ENCODE results near the gene ZNF575. TPM values are rescaled to one million over a fixed set of nuclear protein-coding genes. Genes with fewer than 3 reads are reported as not detected.
A peak's percentile ranks its signal among the peaks of the same experiment; 100 is the strongest.

ZNF575 gene
- total and polyA plus RNA-seq, 2 donors (not counting 3 experiments of a cell fraction or from before 2014, with no cell fraction given): 0.57 to 3.0 TPM

DNA sequence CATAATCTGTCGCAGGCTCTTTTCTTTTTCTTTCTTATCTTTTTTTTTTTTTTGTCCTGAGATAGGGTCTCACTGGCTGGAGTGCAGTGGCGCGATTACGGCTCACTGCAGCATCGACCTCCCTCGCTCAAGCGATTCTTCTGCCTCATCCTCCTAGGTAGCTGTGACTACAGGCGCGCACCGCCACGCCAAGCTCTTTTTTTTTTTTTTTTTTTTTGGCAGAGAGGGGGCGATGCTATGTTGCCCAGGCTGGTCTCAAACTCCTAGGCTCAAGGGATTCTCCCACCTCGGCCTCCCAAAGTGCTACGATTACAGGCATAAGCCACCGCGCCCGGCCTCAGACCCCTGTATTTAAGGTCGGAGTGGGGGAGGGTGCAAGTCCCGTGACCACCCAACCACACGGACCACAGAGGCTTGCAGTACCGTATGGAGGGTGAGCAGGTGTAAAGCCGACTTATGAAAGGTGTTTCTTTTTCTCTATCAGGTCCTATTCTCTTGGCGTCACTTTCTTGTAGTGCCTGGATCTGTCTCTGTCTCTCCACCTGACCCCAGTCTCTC is 30.5 kb upstream of the ZNF575 start:
- intact Hi-C loops (cut with micrococcal nuclease): no loop called here
- H3K9ac ChIP-seq (replicated peaks; ENCODE audit: extremely low read depth, insufficient read depth, low read length): no peak overlapping the region

GRCh38 chr19:43503501-43504425 is 29.2 kb upstream of the ZNF575 start:
- peak overlapping the region; percentile 32 for H3K9ac ChIP-seq (replicated peaks; ENCODE audit: extremely low read depth, insufficient read depth, low read length)
- CTCF ChIA-PET: interaction anchor here (0.7 to 3.0 kb wide), 13 partner anchors 16 to 1063 kb away, joined by 3 to 47 read pairs (median 4); partner anchors contain the start of genes ETHE1 and ZNF575

More for the DNA sequence above, 30.5 kb upstream of the ZNF575 start:
- Histone ChIP-seq H3K27me3 (ENCODE audit: control insufficient read depth in 2 of 2, insufficient read depth in 2 of 2, low read length in 2 of 2) (no peaks in the 10 kb centered on the region), H3K27ac (ENCODE audit: insufficient read depth, low read depth, low read length) (no peak overlapping the region), H3K9me3 (replicated peaks; ENCODE audit: control insufficient read depth, insufficient read depth, low read length) (no peaks in the 10 kb centered on the region), H4K20me1 (replicated peaks; ENCODE audit: control insufficient read depth, extremely low read depth, insufficient read depth, low read length) (no peaks in the 10 kb centered on the region), H2AFZ (ENCODE audit: low read depth, low read length) (no peak overlapping the region), H3K36me3 (ENCODE audit: control insufficient read depth in 2 of 2, extremely low read depth in 1 of 2, insufficient read depth in 2 of 2, low read length in 2 of 2) (no peaks in the 10 kb centered on the region), H3K4me1 (ENCODE audit: control insufficient read depth, extremely low read depth, insufficient read depth, low read length) (peaks cover 11% of the 10 kb centered on the region), H3K4me3 (replicated peaks in 1 of 3; ENCODE audit: insufficient read depth in 1 of 3, low read depth in 1 of 3, low read length in 3 of 3) (no peak overlapping the region), H3K9me1 (replicated peaks; ENCODE audit: control insufficient read depth, extremely low read depth, insufficient read depth, low read length) (no peaks in the 10 kb centered on the region), H3K79me2 (ENCODE audit: control insufficient read depth, insufficient read depth, low read length) (no peaks in the 10 kb centered on the region), H3K4me2 (ENCODE audit: insufficient read depth, low read length) (no peak overlapping the region)
- CTCF ChIA-PET: interaction anchor here (0.8 to 1.5 kb wide), 3 partner anchors 17 to 55 kb away, joined by 3 to 10 read pairs (median 8); no protein-coding TSS in a partner anchor
- POLR2A ChIA-PET: no interaction called here
- FAIRE-seq (no peak), DNase-seq (ENCODE audit: low read depth, low spot score) (no peak)
- TF ChIP-seq EZH2 (IDR thresholded peaks at IDR 0.05; ENCODE audit: borderline replicate concordance, low read depth, low read length, severe bottlenecking) (no peak), POLR2AphosphoS5 (IDR thresholded peaks at IDR 0.05; ENCODE audit: insufficient read depth, low read depth, low read length) (no peak)
- dilution Hi-C loops (cut with MboI; ENCODE audit: extremely low pct_ligation_motif_present, low sequenced_read_pairs): no loop called here
- no TSS peak for BruUV-seq (replicated peaks)

More at GRCh38 chr19:43503501-43504425, 29.2 kb upstream of the ZNF575 start:
- FAIRE-seq: peak; percentile 94
- TF ChIP-seq JUN (IDR thresholded peaks at IDR 0.05; ENCODE audit: borderline replicate concordance, insufficient read depth, insufficient read length, low read depth): no peak
- no peak for TF ChIP-seq FOS (IDR thresholded peaks at IDR 0.05; ENCODE audit: borderline replicate concordance, insufficient read depth, low read length)
- TF ChIP-seq, protein P1, sequence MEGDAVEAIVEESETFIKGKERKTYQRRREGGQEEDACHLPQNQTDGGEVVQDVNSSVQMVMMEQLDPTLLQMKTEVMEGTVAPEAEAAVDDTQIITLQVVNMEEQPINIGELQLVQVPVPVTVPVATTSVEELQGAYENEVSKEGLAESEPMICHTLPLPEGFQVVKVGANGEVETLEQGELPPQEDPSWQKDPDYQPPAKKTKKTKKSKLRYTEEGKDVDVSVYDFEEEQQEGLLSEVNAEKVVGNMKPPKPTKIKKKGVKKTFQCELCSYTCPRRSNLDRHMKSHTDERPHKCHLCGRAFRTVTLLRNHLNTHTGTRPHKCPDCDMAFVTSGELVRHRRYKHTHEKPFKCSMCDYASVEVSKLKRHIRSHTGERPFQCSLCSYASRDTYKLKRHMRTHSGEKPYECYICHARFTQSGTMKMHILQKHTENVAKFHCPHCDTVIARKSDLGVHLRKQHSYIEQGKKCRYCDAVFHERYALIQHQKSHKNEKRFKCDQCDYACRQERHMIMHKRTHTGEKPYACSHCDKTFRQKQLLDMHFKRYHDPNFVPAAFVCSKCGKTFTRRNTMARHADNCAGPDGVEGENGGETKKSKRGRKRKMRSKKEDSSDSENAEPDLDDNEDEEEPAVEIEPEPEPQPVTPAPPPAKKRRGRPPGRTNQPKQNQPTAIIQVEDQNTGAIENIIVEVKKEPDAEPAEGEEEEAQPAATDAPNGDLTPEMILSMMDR (IDR thresholded peaks at IDR 0.05; ENCODE audit: extremely low read depth in 1 of 2, insufficient read depth in 1 of 2, low read depth in 1 of 2, low read length in 2 of 2): peak in 1 of 2 donors; percentile 16
- TF ChIP-seq GATA2 (IDR thresholded peaks at IDR 0.05; ENCODE audit: insufficient read depth, insufficient read length, low read depth, low read length): no peak
- TF ChIP-seq, protein P2, sequence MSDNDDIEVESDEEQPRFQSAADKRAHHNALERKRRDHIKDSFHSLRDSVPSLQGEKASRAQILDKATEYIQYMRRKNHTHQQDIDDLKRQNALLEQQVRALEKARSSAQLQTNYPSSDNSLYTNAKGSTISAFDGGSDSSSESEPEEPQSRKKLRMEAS (IDR thresholded peaks at IDR 0.05; ENCODE audit: insufficient read depth, insufficient read length): no peak
- no peak for TF ChIP-seq MYC (IDR thresholded peaks at IDR 0.05; ENCODE audit: low read depth, low read length)
- TF ChIP-seq EZH2 (IDR thresholded peaks at IDR 0.05; ENCODE audit: borderline replicate concordance, low read depth, low read length, severe bottlenecking): no peak
- no peak for TF ChIP-seq POLR2A (IDR thresholded peaks at IDR 0.05; ENCODE audit: low read depth, low read length)
- peak; percentile 13 for TF ChIP-seq POLR2AphosphoS5 (IDR thresholded peaks at IDR 0.05; ENCODE audit: insufficient read depth, low read depth, low read length)
- peak; percentile 95 for DNase-seq (ENCODE audit: low read depth, low spot score)
- no peaks in the 10 kb centered on the region for H3K9me3 ChIP-seq (replicated peaks; ENCODE audit: control insufficient read depth, insufficient read depth, low read length)
- H3K36me3 ChIP-seq (ENCODE audit: control insufficient read depth in 2 of 2, extremely low read depth in 1 of 2, insufficient read depth in 2 of 2, low read length in 2 of 2): peaks cover 0 to 4% of the 10 kb centered on the region in 2 experiments
- peak overlapping the region; percentile 31 for H3K27ac ChIP-seq (ENCODE audit: insufficient read depth, low read depth, low read length)
- BruUV-seq (replicated peaks): no TSS peak
- no peaks in the 10 kb centered on the region for H3K27me3 ChIP-seq (ENCODE audit: control insufficient read depth in 2 of 2, insufficient read depth in 2 of 2, low read length in 2 of 2)
- no peaks in the 10 kb centered on the region for H3K79me2 ChIP-seq (ENCODE audit: control insufficient read depth, insufficient read depth, low read length)
- no peaks in the 10 kb centered on the region for H4K20me1 ChIP-seq (replicated peaks; ENCODE audit: control insufficient read depth, extremely low read depth, insufficient read depth, low read length)
- no peaks in the 10 kb centered on the region for H3K9me1 ChIP-seq (replicated peaks; ENCODE audit: control insufficient read depth, extremely low read depth, insufficient read depth, low read length)
- peaks cover 11% of the 10 kb centered on the region for H3K4me1 ChIP-seq (ENCODE audit: control insufficient read depth, extremely low read depth, insufficient read depth, low read length)
- POLR2A ChIA-PET: no interaction called here
- H2AFZ ChIP-seq (ENCODE audit: low read depth, low read length): peak overlapping the region; percentile 94
- peak overlapping the region; percentile 42 to 66 (median 49) for H3K4me3 ChIP-seq (replicated peaks in 1 of 3; ENCODE audit: insufficient read depth in 1 of 3, low read depth in 1 of 3, low read length in 3 of 3)
- intact Hi-C loops (cut with micrococcal nuclease): loop anchor here (1.0 to 2.0 kb wide), 4 partner anchors 23 to 56 kb away; partner anchors contain the start of gene ETHE1
- dilution Hi-C loops (cut with MboI; ENCODE audit: extremely low pct_ligation_motif_present, low sequenced_read_pairs): no loop called here
- peak overlapping the region; percentile 83 for H3K4me2 ChIP-seq (ENCODE audit: insufficient read depth, low read length)

All from endothelial cell of umbilical vein (primary cell).